LNCaP clone FGC (cell line): Measurements from ENCODE around the gene TTLL9.
"Not testable (repeated sequence)": the region's sequence is repeated elsewhere in the genome, so short reads cannot be mapped to it uniquely, and the experiment has no call there.

ENCODE experiments used
- DNase-seq: peaks from one replicate; pipeline ENCODE4 v3.0.0-alpha.2; 2011; ENCODE audit warnings: low read depth
- H3K4me3 ChIP-seq: 2 replicates; pipeline ENCODE4 v1.5.1; 2011; ENCODE audit warnings: mild to moderate bottlenecking, low read depth, low read length, control low read depth
- TF ChIP-seq, protein P1 (sequence below): IDR thresholded peaks from 2 replicates; pipeline ENCODE4 v1.5.1; 2012; ENCODE audit warnings: mild to moderate bottlenecking; ENCODE audit not compliant: control insufficient read depth, insufficient read depth; ENCODE audit errors: extremely low read depth

Gene TTLL9

DNA sequence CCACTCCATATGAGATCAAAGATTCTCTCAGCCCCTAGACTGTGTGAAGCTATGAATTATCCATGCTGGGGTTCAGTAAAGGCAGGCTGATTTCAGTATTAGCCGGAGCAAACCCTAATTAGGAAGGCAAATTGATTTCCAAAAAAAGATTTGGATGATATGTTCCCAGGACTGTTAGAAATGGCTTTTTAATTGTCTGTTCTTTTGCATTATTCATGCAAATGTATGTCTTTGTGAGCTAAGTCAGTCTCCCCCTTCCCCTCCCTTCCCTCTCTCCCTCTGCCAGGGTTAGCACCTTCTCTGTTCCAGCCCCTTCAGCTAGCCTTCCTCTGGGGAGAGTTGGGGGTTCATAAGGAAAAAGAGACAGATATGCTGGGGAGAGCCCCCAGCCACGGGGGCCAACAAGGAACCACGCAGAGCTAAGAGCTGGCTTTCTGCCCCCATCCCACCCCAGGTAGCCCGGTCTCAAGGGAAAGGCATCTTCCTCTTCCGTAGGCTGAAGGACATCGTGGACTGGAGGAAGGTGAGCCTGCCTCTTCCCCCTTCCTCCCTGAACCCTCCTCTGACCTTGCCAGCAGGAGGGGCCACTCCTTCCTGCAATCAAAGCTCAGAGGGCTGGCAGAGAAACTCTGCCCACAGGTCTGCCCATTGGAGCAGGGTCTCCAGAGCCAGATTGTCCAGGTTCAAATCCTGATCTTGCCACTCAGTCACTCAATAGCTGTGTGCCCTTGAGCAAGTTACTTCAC, 49.1 kb downstream of the TTLL9 start:
- DNase-seq: no peak
- no peak overlapping the region for H3K4me3 ChIP-seq

DNA sequence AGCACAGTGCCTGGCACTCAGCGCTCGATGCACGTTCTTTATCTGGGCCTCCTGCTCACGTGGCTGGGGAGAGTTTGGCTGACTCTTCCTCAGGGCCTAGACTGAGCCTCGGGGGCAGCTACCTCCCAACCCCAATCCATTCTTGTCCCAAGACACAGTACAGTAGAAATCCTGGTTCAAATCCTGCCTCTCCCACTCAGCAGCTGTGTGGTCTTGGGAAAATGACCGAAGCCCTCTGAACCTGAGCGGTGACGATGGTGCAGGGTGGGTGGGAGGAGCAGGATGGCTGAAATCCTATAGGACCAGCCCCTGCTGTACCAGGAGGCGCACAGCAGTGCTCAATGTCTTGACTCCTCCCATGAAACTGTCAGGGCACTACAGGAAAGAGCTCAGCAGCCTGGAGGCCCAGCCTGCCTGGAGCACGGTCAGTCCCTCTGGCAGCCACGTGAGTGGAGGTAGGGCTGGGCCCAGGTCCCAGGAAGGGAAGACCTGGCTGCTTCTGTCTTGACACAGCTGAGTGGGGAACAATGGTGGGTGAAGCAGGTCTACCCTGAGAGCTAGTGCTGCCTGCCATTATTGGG, 49.9 kb downstream of the TTLL9 start:
- TF ChIP-seq, protein P1, sequence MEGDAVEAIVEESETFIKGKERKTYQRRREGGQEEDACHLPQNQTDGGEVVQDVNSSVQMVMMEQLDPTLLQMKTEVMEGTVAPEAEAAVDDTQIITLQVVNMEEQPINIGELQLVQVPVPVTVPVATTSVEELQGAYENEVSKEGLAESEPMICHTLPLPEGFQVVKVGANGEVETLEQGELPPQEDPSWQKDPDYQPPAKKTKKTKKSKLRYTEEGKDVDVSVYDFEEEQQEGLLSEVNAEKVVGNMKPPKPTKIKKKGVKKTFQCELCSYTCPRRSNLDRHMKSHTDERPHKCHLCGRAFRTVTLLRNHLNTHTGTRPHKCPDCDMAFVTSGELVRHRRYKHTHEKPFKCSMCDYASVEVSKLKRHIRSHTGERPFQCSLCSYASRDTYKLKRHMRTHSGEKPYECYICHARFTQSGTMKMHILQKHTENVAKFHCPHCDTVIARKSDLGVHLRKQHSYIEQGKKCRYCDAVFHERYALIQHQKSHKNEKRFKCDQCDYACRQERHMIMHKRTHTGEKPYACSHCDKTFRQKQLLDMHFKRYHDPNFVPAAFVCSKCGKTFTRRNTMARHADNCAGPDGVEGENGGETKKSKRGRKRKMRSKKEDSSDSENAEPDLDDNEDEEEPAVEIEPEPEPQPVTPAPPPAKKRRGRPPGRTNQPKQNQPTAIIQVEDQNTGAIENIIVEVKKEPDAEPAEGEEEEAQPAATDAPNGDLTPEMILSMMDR: no peak

More for the DNA sequence above, 49.1 kb downstream of the TTLL9 start:
- TF ChIP-seq, protein P1: no peak

DNA sequence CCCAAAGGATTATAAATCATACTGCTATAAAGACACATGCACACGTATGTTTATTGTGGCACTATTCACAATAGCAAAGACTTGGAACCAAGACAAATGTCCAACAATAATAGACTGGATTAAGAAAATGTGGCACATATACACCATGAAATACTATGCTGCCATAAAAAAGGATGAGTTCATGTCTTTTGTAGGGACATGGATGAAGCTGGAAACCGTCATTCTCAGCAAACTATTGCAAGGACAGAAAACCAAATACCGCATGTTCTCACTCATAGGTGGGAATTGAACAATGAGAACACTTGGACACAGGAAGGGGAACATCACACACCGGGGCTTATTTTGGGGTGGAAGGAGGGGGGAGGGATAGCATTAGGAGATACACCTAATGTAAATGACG, 51.0 kb downstream of the TTLL9 start:
- DNase-seq, H3K4me3 ChIP-seq: not testable (repeated sequence)

More for the DNA sequence above, 49.9 kb downstream of the TTLL9 start:
- no peak for DNase-seq
- no peak overlapping the region for H3K4me3 ChIP-seq

DNA sequence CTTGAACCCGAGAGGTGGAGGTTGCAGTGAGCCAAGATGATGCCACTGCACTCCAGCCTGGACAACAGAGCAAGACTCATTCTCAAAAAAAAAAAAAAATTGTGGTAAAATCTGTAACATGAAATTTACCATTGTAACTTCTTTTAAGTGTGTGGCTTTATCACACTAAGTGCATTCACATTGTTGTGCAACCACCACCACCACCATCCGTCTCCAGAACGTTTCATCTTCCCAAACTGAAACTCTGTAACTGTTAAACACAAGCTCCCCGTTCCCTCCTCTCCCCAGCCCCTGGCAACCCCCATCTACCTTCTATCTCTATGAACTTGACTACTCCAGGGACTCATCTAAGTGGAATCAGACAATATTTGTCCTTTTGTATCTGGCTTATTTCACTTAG, 51.7 kb downstream of the TTLL9 start:
- DNase-seq: no peak
- H3K4me3 ChIP-seq: no peak overlapping the region
- TF ChIP-seq, protein P1: no peak

DNA sequence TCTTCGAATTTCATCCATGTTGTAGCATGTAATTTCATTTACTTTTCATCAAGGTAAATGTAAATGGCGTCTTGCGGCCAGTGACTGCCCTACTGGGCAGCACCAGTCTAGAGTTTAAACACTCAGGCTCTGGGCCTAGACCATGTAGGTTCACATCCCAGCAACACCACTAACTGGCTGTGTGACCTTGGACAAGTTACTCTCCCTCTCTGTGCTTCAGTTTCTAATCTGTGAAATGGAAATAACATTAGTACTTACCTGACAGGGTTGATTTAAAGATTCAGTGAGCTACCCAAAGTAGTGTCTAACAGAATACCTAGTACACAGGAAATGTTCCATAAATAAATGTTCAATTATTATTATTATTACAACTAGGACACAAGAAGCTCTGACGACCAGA, 52.2 kb downstream of the TTLL9 start:
- no peak for DNase-seq
- no peak overlapping the region for H3K4me3 ChIP-seq
- TF ChIP-seq, protein P1: no peak

DNA sequence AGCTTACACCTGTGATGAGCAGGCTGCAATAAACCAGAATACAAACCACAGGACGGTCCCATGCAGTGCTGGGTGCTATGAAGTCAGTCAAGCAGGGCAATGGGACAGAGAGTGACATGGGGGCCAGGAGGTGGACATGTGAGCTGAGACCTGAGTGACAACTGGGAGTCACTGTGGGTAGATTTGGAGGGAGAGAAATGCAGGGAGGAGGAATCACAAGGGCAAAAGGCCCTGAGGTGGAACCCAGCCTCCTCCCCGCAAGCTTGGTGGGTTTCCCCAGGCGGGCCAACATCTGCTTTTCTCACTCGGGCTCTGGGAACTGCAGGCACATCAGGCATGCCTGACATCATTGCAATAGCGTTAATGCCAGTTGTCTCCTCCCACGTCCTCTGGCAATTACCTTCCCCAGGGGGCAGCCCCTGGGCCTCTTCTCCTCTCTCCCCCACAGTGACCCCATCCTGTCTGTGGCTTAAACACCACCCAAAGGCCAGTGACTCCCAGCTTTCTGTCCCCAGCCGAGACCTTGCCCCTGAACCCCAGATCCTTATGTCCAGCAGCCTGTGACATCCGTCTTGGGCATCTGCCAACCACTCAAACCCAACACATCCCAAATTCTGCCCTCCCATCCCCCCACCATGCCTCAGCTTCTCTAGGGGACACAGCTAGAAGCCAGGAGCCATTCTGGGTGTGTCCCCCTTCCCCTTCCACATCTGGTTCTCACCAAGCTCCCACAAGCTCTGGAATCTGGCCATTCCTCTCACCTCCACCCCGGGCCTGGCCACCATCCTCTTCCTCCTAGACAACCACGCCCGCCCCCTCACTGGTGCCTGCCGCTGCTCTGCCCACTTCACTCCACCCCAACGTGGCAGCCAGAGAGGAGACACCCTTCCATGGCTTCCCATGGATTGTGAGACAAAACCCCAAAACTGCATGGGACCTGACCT, 53.2 kb downstream of the TTLL9 start:
- H3K4me3 ChIP-seq: no peak overlapping the region
- no peak for DNase-seq
- TF ChIP-seq, protein P1: no peak

DNA sequence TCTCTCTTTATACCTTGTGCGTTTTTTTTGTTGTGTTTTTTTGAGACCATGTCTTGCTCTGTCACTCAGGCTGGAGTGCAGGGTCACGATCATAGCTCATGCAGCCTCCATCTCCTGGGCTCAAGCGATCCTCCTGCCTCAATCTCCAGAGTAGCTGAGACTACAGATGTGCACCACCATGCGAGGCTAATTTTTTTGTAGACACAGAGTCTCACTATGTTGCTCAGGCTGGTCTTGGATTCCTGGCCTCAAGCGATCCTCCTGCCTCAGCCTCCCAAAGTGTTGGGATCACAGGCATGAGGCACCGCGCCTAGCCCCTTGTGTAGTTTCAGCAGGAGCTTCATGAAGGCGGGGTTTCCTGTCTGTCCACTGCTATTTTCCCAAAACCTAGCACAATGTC, 54.1 kb downstream of the TTLL9 start:
- no peak for DNase-seq
- TF ChIP-seq, protein P1: no peak
- no peak overlapping the region for H3K4me3 ChIP-seq
